Spinal cord (tissue), 10 donors: ENCODE data around the gene WDR18. TPM values are rescaled to one million over a fixed set of nuclear protein-coding genes. Genes with fewer than 3 reads are reported as not detected.
"Not testable (repeated sequence)": the region's sequence is repeated elsewhere in the genome, so short reads cannot be mapped to it uniquely, and the experiment has no call there.

Source experiments
- DNase-seq, 6 donors: peaks; one replicate each; pipeline versions ENCODE4 v3.0.0 to v3.0.0-alpha.2; 2013 to 2015; ENCODE audit warnings: low spot score in 6 of 6, low read depth in 4 of 6
- H3K27ac ChIP-seq: one replicate; pipeline ENCODE4 v1.5.1; 2013; ENCODE audit warnings: low read depth, low read length, control low read depth
- H3K27me3 ChIP-seq: one replicate; pipeline ENCODE4 v1.6.1; 2013; ENCODE audit warnings: low read length; ENCODE audit not compliant: control insufficient read depth, insufficient read depth
- H3K36me3 ChIP-seq: one replicate; pipeline ENCODE4 v1.6.1; 2013; ENCODE audit warnings: low read length; ENCODE audit not compliant: control insufficient read depth, insufficient read depth
- H3K4me1 ChIP-seq: one replicate; pipeline ENCODE4 v1.6.1; 2013; ENCODE audit warnings: low read length; ENCODE audit not compliant: control insufficient read depth, insufficient read depth
- H3K4me3 ChIP-seq: one replicate; pipeline ENCODE4 v1.5.1; 2013; ENCODE audit warnings: low read depth, low read length, control low read depth
- H3K9me3 ChIP-seq: one replicate; pipeline ENCODE4 v1.6.1; 2013; ENCODE audit warnings: low read length; ENCODE audit not compliant: control insufficient read depth, insufficient read depth
- WGBS: methylation state at CpG from one replicate; pipeline ENCODE4 v1.1.5; 2013; ENCODE audit warnings: missing lambda C conversion rate; ENCODE audit not compliant: insufficient coverage; 5-methylcytosine and 5-hydroxymethylcytosine counted together
- polyA plus RNA-seq, 2 donors: library from polyadenylated mRNA; unstranded; fragments of 120-200 nt; gene quantifications; one replicate each; pipeline ENCODE4 v1.2.1, GENCODE V29; 2013; ENCODE audit not compliant: insufficient read length in 2 of 2
- total RNA-seq, 2 donors: library from RNA; depleted of rRNA in 1 of 2; stranded (reverse); fragments of 120-200 nt in 1 of 2; fragments of >200 nt in 1 of 2; gene quantifications; one replicate each; pipeline versions ENCODE4 v1.2.3 to v1.2.4, GENCODE V29; 2013 to 2014
- donor health status: healthy.

The WDR18 gene
- total and polyA plus RNA-seq, 4 donors, result 37.4 to 64.0 (median 50.0) TPM

GRCh38 chr19:1018932-1019615, 34.9 kb downstream of the WDR18 start:
- Histone ChIP-seq H3K36me3 (peaks cover 58% of the 10 kb centered on the region), H3K9me3 (no peaks in the 10 kb centered on the region), H3K27ac (no peak overlapping the region), H3K4me1 (peaks cover 61% of the 10 kb centered on the region), H3K27me3 (no peaks in the 10 kb centered on the region), H3K4me3 (no peak overlapping the region)
- WGBS, result 71% methylated on average over 15 of the region's 17 CpGs
- DNase-seq, result no peak

- H3K9me3 ChIP-seq, result no peaks in the 10 kb centered on the region
- H3K36me3 ChIP-seq, result peaks cover 52% of the 10 kb centered on the region
- H3K4me3 ChIP-seq, result peak overlapping the region; percentile 83
- H3K27me3 ChIP-seq, result no peaks in the 10 kb centered on the region
- no peak for DNase-seq
- peaks cover 61% of the 10 kb centered on the region for H3K4me1 ChIP-seq
- H3K27ac ChIP-seq, result no peak overlapping the region
- WGBS, result 75% methylated on average over 17 of the region's 18 CpGs
Observed at GRCh38 chr19:1019616-1019961, 35.4 kb downstream of the WDR18 start.

GRCh38 chr19:1019980-1020867, 36.1 kb downstream of the WDR18 start:
- Histone ChIP-seq H3K4me1 (peaks cover 57% of the 10 kb centered on the region), H3K4me3 (peak overlapping the region; percentile 83), H3K36me3 (peaks cover 46% of the 10 kb centered on the region), H3K9me3 (no peaks in the 10 kb centered on the region), H3K27ac (peak overlapping the region; percentile 40), H3K27me3 (no peaks in the 10 kb centered on the region)
- WGBS, result 4% methylated on average over 59 of the region's 60 CpGs
- no peak for DNase-seq

- Histone ChIP-seq H3K27ac (peak within 1 kb of the TSS; percentile 95), H3K4me3 (peak within 1 kb of the TSS; percentile 83), H3K4me1 (peaks cover 53% of the 10 kb centered on the region), H3K27me3 (peaks cover 4% of the 10 kb centered on the region), H3K36me3 (peaks cover 39% of the 10 kb centered on the region), H3K9me3 (no peaks in the 10 kb centered on the region)
- WGBS, result under 1% methylated on average over 53 of the region's 68 CpGs
- peak; percentile 96 to 99 (median 98) for DNase-seq
Observed at GRCh38 chr19:1020868-1021425, 36.8 kb downstream of the WDR18 start, which contains the start of gene TMEM259. Gene TMEM259 (minus strand): TSS chr19:1021123. CDS start chr19:1020996, 127 bp downstream.

DNA sequence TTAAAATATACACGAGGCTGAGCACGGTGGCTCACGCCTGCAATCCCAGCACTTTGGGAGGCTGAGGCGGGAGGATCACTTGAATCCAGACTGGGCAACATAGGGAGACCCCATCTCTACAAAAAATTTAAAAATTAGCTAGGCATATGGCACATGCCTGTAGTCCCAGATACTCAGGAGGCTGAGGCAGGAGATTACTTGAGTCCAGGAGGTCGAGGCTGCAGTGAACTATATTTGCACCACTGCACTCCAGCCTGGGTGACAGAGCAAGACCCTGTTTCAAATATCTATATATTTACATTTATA, 39.7 kb downstream of the WDR18 start:
- H3K9me3 ChIP-seq, H3K4me3 ChIP-seq, H3K27ac ChIP-seq, DNase-seq: not testable (repeated sequence)
- WGBS, result 100% methylated on average over 3 of the region's 5 CpGs
- H3K36me3 ChIP-seq, result peaks cover 16% of the 10 kb centered on the region
- H3K27me3 ChIP-seq, result peaks cover 22% of the 10 kb centered on the region
- H3K4me1 ChIP-seq, result peaks cover 53% of the 10 kb centered on the region

DNA sequence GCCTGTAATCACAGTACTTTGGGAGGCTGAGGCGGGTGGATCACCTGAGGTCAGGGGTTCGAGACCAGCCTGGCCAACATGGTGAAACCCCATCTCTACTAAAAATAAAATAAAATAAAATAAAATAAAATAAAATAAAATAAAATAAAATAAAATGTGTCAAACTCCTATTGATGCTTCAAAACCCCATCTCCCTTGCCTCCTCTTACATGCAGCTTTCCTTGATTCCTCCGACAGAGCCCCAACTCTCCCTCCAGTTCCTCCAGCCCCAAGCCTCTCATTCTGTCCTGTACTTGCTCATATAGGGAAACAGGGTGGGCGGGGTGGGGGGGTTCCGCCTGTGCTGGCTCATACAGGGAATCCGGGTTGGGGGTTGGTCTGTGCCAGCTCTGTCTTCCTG, 40.9 kb downstream of the WDR18 start:
- H3K27ac ChIP-seq, H3K4me3 ChIP-seq, H3K9me3 ChIP-seq, DNase-seq, H3K36me3 ChIP-seq: not testable (repeated sequence)
- 83% methylated on average over 1 of the region's 6 CpGs for WGBS
- H3K27me3 ChIP-seq, result peaks cover 22% of the 10 kb centered on the region
- peaks cover 41% of the 10 kb centered on the region for H3K4me1 ChIP-seq

GRCh38 chr19:1025960-1026782, 42.0 kb downstream of the WDR18 start, which contains the start of gene CNN2:
Gene CNN2 (plus strand): TSS chr19:1026608. CDS start chr19:1026662, 54 bp downstream.
- WGBS, result 2% methylated on average over 60 of the region's 63 CpGs
- Histone ChIP-seq H3K27me3 (peaks cover 22% of the 10 kb centered on the region), H3K27ac (peak within 1 kb of the TSS; percentile 69), H3K9me3 (no peaks in the 10 kb centered on the region), H3K4me3 (peak within 1 kb of the TSS; percentile 59), H3K4me1 (peaks cover 36% of the 10 kb centered on the region), H3K36me3 (peaks cover 3% of the 10 kb centered on the region)
- DNase-seq, result peak in 2 of 6 donors; percentile 67 to 82

GRCh38 chr19:1026783-1027649, 42.9 kb downstream of the WDR18 start:
- Histone ChIP-seq H3K9me3 (no peaks in the 10 kb centered on the region), H3K27ac (peak overlapping the region; percentile 69), H3K4me3 (peak overlapping the region; percentile 59), H3K27me3 (peaks cover 22% of the 10 kb centered on the region), H3K4me1 (peaks cover 30% of the 10 kb centered on the region), H3K36me3 (peaks cover 3% of the 10 kb centered on the region)
- 2% methylated on average over 20 of the region's 36 CpGs for WGBS
- peak in 2 of 6 donors; percentile 12 to 35 for DNase-seq
